NCI-H1092 treated with DMSO at 0.1 percent for 48 hours (cell line): ENCODE data around the gene CDH6.

Experiments used
- DNase-seq: peaks from one replicate; lab custom pipeline; 2025; lab: John Stamatoyannopoulos, UW

Gene CDH6

DNA sequence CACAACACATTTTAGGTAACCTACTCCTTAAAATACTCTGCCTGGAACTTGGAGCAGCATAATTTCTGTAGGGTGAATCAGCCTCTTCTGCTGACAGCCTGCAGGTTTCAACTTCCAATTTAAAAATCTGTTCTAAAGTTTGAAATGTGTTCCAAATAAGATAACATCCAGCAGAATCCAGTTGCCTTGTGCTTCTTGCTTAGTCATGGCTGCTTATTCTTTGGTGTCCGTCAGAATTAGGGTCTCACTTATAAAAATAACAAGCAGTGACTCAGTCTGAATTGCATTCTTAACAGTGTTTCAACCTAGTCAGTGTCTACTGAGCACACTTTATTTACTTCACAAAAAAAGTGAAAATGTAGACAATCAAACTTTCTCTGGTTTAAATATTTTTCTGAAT is 3.7 kb downstream of the CDH6 start:
- DNase-seq, result no peak

DNA sequence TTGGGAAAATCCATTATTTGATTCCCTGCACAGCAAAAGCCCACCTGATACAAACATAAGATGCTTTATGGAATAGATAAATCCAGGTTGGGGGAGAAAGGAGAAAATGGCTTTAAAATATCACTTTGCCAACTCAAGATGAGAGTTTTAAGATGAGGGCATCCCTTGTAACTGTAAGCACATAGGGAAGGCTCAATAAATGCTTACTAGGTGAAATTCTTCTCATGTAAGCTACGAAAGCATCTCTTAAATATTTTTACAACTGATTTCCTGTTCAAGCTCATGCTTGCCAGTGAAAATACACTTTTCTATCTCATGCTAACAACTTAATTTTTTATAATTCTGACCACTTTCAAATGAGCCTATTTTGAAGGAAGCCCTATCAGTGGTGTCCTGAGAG is 11.5 kb downstream of the CDH6 start:
- DNase-seq, result no peak

GRCh38 chr5:31208043-31208442 is 14.6 kb downstream of the CDH6 start:
- DNase-seq, result no peak

DNA sequence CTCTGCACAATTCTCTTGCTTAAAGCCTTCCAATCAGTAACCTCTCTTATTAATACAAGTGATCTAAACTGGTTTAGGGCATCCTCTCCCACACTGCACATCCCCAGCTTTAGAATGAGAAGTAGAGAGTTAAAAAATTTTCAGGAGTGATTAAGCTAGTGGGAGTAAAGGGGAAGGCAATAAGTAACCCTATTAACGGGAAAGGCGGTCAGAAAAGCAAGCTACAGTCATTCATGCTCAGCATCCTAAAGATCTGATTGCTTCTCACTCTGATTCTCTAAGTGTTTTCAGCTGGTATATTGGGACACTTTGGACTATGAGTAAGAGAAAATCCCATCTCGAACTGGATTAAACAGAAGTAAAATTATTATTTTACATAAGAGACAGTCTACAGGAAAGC is 15.8 kb downstream of the CDH6 start:
- no peak for DNase-seq

- DNase-seq, result no peak
Measured at GRCh38 chr5:31211098-31211497, 17.6 kb downstream of the CDH6 start.

DNA sequence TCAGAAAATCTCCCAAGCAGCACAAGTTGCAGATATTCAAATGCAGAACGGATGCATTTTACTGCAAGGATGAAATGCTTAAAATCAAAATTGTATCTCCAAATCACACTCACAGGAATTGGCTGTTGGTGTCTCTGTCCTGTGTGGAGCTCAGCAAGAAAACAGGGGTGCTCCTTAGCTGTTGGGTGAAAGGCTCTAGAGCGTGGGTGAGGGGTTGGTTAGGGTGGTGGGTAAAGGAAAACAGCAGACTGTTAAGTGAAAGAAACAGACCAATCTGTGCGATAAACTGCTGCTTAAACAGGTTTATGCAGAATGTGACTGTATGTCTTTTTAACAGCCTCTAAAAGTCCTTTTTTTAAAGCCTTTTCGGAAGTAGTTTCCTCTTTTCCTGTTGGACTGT is 19.8 kb downstream of the CDH6 start:
- no peak for DNase-seq

- no peak for DNase-seq
Measured at GRCh38 chr5:31213705-31214121, 20.2 kb downstream of the CDH6 start.

GRCh38 chr5:31214229-31214628 is 20.7 kb downstream of the CDH6 start:
- DNase-seq, result no peak

DNA sequence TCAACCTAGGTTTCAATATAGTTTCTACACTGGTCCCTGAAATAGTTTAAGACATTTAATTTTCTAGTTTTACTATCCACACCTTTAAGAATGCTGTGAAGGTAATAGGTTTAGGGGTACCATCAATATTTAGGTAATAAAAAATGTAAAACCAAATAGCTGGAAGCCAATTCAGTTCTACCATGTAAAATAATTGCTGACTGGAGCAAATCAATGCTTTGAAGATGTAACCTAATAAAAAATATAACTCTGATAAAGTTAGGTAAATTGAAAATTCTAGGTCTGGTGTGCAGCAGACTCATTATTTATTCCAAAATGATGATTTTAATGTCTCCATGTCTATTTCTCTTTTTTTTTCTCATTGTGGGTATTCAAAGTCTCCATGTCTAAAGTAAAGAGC is 21.8 kb downstream of the CDH6 start:
- no peak for DNase-seq

- no peak for DNase-seq
Measured at GRCh38 chr5:31217446-31217845, 24.0 kb downstream of the CDH6 start.

- no peak for DNase-seq
Measured at GRCh38 chr5:31218978-31219377, 25.5 kb downstream of the CDH6 start.

DNA sequence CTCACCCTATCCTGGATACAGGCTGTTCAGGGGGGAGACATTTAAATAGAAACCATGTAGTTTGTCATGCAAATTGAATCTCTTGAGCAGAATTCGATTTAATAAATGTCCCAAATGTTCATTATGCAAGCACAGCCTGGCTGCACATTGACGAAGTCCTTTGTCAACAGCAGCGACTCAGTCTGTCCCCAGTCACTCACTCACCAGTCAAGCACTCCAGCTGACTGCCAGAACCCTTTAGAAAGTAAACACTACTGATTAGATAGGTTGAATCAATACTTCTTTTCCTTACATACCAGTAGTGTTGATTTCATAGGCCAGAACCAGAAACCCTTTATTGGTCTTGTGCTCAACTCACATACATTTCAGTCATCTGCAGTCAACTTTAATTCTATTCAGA is 27.5 kb downstream of the CDH6 start:
- DNase-seq, result no peak

- no peak for DNase-seq
Measured at GRCh38 chr5:31225118-31225517, 31.6 kb downstream of the CDH6 start.

DNA sequence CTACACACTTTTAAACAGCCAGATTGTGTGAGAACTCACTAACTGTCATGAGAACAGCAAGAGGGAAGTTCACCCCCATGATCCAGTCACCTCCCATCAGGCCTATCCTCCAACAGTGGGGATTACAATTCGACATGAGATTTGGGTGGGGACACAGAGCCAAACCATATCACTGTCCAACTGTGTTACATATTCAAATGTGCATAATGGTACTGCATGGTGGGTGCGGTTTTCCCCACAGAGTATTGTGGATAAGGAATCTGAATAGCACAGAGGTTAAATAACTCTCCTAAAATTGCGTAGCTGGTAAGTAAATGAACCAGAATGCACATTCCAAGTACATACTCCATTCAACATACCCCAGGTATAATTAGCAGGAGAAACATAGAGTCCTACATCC is 32.1 kb downstream of the CDH6 start:
- DNase-seq, result no peak

DNA sequence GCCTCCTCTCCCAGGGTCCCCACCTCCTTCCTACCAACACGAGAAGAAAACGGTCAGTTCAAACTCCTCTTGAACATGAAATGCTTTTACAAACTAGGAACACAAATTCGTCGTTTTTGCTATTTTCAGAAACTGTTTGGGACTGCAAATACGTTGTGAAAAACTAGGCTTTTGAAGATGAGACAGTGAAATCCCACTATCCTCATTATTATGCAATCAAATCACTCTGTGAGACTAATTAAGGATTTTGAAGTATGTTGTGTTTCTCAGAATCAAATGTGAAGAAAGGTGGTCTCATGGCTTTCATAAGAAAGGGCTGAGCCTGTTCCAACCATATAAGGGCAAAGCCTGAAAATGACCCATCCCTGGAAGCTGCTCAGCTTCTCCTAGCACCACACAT is 33.2 kb downstream of the CDH6 start:
- DNase-seq, result no peak

DNA sequence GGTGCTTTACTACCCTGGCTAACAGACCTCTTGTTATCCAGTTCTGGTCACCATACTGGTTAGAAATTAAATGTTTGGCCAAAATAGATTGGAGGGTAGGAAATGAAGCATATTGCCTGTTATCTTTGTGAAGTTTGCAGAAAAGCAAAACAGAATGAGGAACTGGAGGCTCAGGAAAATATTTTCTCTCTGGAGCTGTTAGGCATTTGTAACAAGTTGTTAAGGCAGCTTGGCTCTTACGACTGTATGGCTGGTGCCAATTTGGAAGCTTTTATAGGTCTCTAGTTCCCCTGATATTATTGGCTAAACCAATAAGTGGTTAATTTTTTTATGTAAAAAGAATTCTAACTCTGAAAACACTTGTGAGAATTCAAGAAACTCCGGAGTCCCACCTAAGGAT is 35.8 kb downstream of the CDH6 start:
- DNase-seq, result no peak

DNA sequence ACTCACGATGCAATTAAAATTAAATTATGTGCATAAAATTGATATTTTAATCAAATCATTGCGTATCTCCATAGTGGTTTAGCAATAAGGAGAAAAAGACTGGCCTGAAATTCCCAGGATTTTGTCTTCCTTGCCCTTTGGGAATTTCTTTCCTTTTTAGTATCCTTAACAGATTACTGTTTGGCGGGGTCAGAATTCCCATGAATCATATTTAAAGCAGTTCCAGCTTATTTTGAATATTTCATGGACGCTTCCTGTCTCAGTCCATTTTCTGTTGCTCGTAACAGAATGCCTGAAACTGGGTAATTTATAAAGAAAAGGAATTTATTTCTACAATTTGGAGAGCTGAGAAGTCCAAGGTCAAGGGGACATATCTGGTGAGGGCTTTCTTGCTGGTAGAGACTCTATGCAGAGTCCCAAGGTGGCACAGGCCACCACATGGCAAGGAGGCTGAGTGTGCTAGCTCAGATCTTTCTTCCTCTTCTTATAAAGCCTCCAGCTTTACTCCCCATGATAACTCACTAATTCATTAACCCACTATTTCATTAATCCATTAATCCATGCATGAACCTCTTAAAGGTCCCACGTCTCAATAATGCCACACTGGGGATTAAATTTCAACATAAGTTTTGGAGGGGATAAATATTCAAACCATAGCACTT is 37.8 kb downstream of the CDH6 start:
- no peak for DNase-seq

GRCh38 chr5:31232273-31232888 is 38.9 kb downstream of the CDH6 start:
- DNase-seq, result peak; percentile 48

GRCh38 chr5:31235381-31235780 is 41.9 kb downstream of the CDH6 start:
- DNase-seq, result no peak

DNA sequence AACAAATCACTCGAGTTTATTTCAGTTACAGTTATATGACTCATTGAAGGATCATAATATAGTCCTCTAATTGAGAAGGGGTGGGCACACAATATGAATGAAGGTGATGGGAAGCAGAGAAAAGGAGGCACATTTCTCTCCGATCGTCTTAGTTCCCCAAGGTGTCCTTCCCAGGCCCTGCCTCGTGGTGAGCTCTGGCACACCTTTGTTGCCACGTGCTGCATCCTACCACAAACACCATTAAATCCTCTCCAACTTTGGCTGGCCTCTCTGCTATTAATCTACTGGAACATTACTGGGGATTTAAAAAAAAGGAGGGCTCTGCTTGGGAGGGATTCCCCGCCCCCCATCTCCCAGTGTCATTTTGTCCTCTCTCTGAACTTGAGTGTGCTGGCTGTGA is 42.9 kb downstream of the CDH6 start:
- DNase-seq, result no peak

DNA sequence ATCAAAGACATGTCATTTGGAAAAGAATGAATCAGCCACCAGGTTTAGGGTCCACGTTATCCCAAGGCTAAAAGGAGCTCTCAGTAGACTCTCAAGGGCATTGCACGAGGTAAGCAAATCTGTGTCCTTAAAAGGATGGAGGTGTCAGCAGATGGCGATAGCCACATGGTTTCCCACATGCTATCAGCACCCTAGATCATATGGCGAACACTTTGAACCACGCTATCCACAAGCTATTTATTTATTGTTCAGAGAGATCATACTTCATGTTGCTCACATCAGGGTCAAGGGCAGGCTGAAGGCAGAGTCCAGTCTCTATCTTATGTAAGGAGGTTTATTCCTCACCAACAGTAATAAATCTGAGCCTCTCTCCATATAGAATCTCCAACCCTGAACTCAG is 43.7 kb downstream of the CDH6 start:
- peak; percentile 29 for DNase-seq

GRCh38 chr5:31238497-31238896 is 45.0 kb downstream of the CDH6 start:
- no peak for DNase-seq

DNA sequence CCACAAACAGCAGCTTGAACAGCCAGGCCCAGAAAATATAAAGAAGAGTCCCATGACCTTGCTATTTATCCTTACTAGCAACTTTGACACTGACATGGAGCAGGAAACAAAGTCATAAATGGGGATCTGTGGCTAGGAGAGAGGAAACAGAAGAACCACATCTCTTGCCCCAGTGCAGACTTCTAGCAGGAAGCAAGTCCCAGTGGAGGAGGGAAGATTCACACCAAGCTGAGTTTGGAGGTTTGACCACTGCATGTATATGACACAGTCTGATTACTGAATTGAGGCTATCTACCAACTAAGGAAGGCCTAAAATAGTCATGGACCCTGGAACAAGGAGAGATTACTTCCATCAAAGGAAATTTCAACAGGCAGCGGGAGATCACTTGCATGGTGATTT is 51.4 kb downstream of the CDH6 start:
- DNase-seq, result no peak

GRCh38 chr5:31247381-31247780 is 53.9 kb downstream of the CDH6 start:
- no peak for DNase-seq
